ENCODE measurements around the gene GPATCH8. TPM values are rescaled to one million over a fixed set of nuclear protein-coding genes. Genes with fewer than 3 reads are reported as not detected.

GPATCH8 gene
- polyA plus RNA-seq, 1 donor from 2014 or later = 24.5 TPM

GRCh38 chr17:44543905-44544523, 40.8 kb upstream of the GPATCH8 start:
- H2AFZ ChIP-seq (ENCODE audit: low read depth, low read length) = no peak overlapping the region
- H3K9me2 ChIP-seq (ENCODE audit: insufficient read depth, low read length) = no peaks in the 10 kb centered on the region
- H4K20me1 ChIP-seq (ENCODE audit: insufficient read depth) = no peaks in the 10 kb centered on the region
- no peaks in the 10 kb centered on the region for H3K79me2 ChIP-seq (replicated peaks; ENCODE audit: insufficient read depth, low read length)
- no peak overlapping the region for H3K4me2 ChIP-seq (ENCODE audit: low read length)
- no peaks in the 10 kb centered on the region for H3K27me3 ChIP-seq (ENCODE audit: insufficient read depth, low read depth, low read length)
- H3K27ac ChIP-seq (ENCODE audit: low read length) = no peak overlapping the region
- H3K9ac ChIP-seq (ENCODE audit: low read length) = no peak overlapping the region
- H3K4me3 ChIP-seq (ENCODE audit: low read length) = no peak overlapping the region
- no peaks in the 10 kb centered on the region for H3K9me3 ChIP-seq (ENCODE audit: low read length)
- H3F3A ChIP-seq (ENCODE audit: insufficient read depth, low read length, poor library complexity, severe bottlenecking) = no peaks in the 10 kb centered on the region
- TF ChIP-seq RAD21 (conservative IDR thresholded peaks at IDR 0.05) (no peak), EZH2 (IDR thresholded peaks at IDR 0.05; ENCODE audit: borderline replicate concordance, insufficient read depth, low read length, poor library complexity, severe bottlenecking) (no peak), EP300 (conservative IDR thresholded peaks at IDR 0.05; ENCODE audit: poor library complexity, severe bottlenecking) (no peak), MXI1 (conservative IDR thresholded peaks at IDR 0.05; ENCODE audit: poor library complexity, severe bottlenecking) (no peak), TAF1 (IDR thresholded peaks at IDR 0.05; ENCODE audit: low read depth) (no peak), REST (IDR thresholded peaks at IDR 0.05; ENCODE audit: borderline replicate concordance) (no peak), POLR2AphosphoS5 (IDR thresholded peaks at IDR 0.05) (no peak), SMC3 (conservative IDR thresholded peaks at IDR 0.05; ENCODE audit: poor library complexity) (no peak)
- TF ChIP-seq, protein P1, sequence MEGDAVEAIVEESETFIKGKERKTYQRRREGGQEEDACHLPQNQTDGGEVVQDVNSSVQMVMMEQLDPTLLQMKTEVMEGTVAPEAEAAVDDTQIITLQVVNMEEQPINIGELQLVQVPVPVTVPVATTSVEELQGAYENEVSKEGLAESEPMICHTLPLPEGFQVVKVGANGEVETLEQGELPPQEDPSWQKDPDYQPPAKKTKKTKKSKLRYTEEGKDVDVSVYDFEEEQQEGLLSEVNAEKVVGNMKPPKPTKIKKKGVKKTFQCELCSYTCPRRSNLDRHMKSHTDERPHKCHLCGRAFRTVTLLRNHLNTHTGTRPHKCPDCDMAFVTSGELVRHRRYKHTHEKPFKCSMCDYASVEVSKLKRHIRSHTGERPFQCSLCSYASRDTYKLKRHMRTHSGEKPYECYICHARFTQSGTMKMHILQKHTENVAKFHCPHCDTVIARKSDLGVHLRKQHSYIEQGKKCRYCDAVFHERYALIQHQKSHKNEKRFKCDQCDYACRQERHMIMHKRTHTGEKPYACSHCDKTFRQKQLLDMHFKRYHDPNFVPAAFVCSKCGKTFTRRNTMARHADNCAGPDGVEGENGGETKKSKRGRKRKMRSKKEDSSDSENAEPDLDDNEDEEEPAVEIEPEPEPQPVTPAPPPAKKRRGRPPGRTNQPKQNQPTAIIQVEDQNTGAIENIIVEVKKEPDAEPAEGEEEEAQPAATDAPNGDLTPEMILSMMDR (IDR thresholded peaks at IDR 0.05; ENCODE audit: poor library complexity, severe bottlenecking) = no peak
- H3K36me3 ChIP-seq (ENCODE audit: insufficient read depth, low read length) = no peaks in the 10 kb centered on the region

DNA sequence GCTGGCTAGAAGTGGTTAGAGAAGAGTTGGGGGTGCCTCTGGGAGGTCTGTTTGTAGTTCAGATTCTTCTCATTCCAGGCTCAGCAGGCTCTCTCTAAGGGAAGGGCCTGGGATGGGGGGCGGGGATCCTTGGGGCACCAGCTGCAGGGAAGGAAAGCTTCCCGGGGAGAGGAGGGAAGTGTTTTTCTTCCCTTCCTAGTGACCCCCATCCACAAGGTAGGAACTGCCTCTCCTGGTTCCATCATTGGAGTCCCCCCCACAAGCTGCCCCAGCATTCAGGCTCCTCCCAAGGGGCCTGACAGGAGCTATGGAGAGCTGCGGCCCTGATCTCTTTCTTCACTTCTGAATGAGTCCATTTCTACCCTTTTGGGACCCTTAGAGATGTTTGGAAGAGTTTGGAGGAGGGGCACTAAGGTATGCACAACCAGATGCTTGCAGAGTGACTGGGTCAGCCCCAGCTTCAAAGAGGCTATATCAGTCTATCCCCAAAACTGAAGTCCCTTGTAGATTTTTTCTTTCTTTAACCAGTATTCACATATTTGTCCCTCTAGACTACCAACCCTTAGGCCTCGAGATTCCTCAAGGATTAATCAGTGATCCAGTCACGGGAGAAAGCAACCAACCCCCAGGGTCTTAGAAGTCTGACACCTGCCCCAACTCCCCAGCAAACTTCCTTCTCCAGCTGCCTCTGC, 40.2 kb upstream of the GPATCH8 start:
- Histone ChIP-seq H2AFZ (ENCODE audit: low read depth, low read length) (no peak overlapping the region), H3K79me2 (replicated peaks; ENCODE audit: insufficient read depth, low read length) (no peaks in the 10 kb centered on the region), H3K4me3 (ENCODE audit: low read length) (no peak overlapping the region), H3K27ac (ENCODE audit: low read length) (no peak overlapping the region), H3K36me3 (ENCODE audit: insufficient read depth, low read length) (no peaks in the 10 kb centered on the region), H3K4me2 (ENCODE audit: low read length) (no peak overlapping the region), H4K20me1 (ENCODE audit: insufficient read depth) (no peaks in the 10 kb centered on the region), H3K9ac (ENCODE audit: low read length) (no peak overlapping the region), H3K9me3 (ENCODE audit: low read length) (no peaks in the 10 kb centered on the region), H3K27me3 (ENCODE audit: insufficient read depth, low read depth, low read length) (no peaks in the 10 kb centered on the region), H3K9me2 (ENCODE audit: insufficient read depth, low read length) (no peaks in the 10 kb centered on the region), H3F3A (ENCODE audit: insufficient read depth, low read length, poor library complexity, severe bottlenecking) (no peaks in the 10 kb centered on the region)
- no peak for TF ChIP-seq RAD21 (conservative IDR thresholded peaks at IDR 0.05)
- no peak for TF ChIP-seq EZH2 (IDR thresholded peaks at IDR 0.05; ENCODE audit: borderline replicate concordance, insufficient read depth, low read length, poor library complexity, severe bottlenecking)
- TF ChIP-seq, protein P1 (IDR thresholded peaks at IDR 0.05; ENCODE audit: poor library complexity, severe bottlenecking) = no peak
- TF ChIP-seq EP300 (conservative IDR thresholded peaks at IDR 0.05; ENCODE audit: poor library complexity, severe bottlenecking) = no peak

Measured in neural cell (in vitro differentiated cells).